Measurements from ENCODE around the gene CCDC88C. TPM values are rescaled to one million over a fixed set of nuclear protein-coding genes. Genes with fewer than 3 reads are reported as not detected.

Gene CCDC88C
- total RNA-seq, 1 donor from 2014 or later, result 17.8 TPM

DNA sequence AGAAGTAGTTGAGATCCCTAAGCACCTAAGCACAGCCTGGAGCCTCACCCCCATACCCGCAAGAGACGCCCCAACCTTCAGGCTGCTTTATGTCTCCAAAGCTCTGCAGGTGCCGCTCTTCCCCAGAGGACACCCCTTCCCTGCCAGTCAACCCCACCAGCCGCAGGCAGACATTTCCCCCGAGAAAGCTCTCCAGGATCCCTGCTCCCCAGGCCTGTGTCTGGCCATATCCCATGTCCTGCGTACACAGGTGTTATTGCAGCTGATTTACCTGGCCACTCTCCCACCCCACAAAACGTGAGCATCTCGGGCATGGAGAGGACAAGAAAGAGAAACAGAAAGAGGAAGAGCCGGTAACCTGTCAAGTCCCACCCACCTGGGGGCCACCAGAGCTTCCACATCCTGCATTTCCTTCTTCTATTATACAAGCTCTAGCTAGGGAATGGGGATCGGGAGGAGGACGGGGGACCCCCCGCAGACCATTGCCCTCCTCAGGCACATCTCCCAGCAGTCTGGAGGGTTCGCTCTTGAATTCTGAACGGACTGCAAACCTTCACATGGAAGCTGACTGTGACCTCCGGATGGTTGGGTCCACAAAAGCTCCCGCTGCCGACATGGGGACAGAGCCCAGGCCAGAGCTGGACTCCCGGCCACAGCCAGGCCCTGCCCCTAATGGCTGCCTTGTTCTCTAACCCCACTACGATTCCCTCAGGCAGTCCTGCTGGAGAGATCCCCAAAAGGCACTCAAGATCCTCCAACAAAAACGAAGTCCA lies 17.6 kb downstream of the CCDC88C start:
- H3K9me3 ChIP-seq (ENCODE audit: low read depth), result no peaks in the 10 kb centered on the region
- peaks cover 10% of the 10 kb centered on the region for H3K9me3 Mint-ChIP-seq
- peaks cover 39% of the 10 kb centered on the region for H3K4me1 Mint-ChIP-seq
- H4K20me1 ChIP-seq (ENCODE audit: low read depth), result peaks cover 75% of the 10 kb centered on the region
- no peaks in the 10 kb centered on the region for H3K27me3 Mint-ChIP-seq (ENCODE audit: insufficient read depth, low read depth)
- DNase-seq (ENCODE audit: low spot score), result no peak
- peaks cover 31% of the 10 kb centered on the region for H3K4me1 ChIP-seq
- no peaks in the 10 kb centered on the region for H3F3A ChIP-seq (ENCODE audit: low read depth)
- H3K27me3 ChIP-seq, result no peaks in the 10 kb centered on the region
- no peak overlapping the region for H3K4me3 Mint-ChIP-seq
- no peak overlapping the region for H3K4me3 ChIP-seq
- H2AFZ ChIP-seq (replicated peaks), result no peak overlapping the region
- TF ChIP-seq EZH2 (IDR thresholded peaks at IDR 0.05) (no peak), EZH2phosphoT487 (IDR thresholded peaks at IDR 0.05) (no peak)
- TF ChIP-seq, protein P1, sequence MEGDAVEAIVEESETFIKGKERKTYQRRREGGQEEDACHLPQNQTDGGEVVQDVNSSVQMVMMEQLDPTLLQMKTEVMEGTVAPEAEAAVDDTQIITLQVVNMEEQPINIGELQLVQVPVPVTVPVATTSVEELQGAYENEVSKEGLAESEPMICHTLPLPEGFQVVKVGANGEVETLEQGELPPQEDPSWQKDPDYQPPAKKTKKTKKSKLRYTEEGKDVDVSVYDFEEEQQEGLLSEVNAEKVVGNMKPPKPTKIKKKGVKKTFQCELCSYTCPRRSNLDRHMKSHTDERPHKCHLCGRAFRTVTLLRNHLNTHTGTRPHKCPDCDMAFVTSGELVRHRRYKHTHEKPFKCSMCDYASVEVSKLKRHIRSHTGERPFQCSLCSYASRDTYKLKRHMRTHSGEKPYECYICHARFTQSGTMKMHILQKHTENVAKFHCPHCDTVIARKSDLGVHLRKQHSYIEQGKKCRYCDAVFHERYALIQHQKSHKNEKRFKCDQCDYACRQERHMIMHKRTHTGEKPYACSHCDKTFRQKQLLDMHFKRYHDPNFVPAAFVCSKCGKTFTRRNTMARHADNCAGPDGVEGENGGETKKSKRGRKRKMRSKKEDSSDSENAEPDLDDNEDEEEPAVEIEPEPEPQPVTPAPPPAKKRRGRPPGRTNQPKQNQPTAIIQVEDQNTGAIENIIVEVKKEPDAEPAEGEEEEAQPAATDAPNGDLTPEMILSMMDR (IDR thresholded peaks at IDR 0.05), result no peak
- H3K36me3 Mint-ChIP-seq, result peaks cover 13% of the 10 kb centered on the region
- peaks cover 100% of the 10 kb centered on the region for H3K79me2 ChIP-seq (ENCODE audit: low read depth)
- H3K4me2 ChIP-seq, result no peak overlapping the region
- H3K9ac ChIP-seq, result no peak overlapping the region
- H3K27ac ChIP-seq, result no peak overlapping the region
- no peaks in the 10 kb centered on the region for H3K36me3 ChIP-seq
- no peak overlapping the region for H3K27ac Mint-ChIP-seq

DNA sequence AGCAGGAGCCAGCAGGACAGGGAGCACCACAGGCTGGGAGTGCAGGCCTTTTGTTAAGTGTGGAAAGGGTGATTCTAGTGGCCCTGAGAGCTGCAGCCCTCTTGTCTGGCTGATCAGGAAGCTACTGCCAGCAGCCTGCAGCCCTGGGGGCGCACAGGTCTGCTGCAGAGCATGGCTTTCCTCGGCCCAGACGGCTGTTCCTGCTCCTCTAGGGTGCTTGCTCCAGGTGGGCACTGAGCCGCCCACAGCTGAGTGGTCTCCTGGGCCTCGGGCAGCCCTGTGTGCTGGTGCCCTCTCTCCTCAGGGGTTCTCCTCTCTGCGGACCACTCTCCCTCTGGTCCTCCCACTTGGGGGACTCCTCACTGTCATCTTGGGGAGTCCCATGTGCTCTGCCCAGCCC lies 18.9 kb downstream of the CCDC88C start:
- no peak overlapping the region for H2AFZ ChIP-seq (replicated peaks)
- peaks cover 45% of the 10 kb centered on the region for H3K4me1 Mint-ChIP-seq
- peaks cover 77% of the 10 kb centered on the region for H4K20me1 ChIP-seq (ENCODE audit: low read depth)
- no peak for TF ChIP-seq EZH2 (IDR thresholded peaks at IDR 0.05)
- TF ChIP-seq, protein P1 (IDR thresholded peaks at IDR 0.05), result no peak
- no peak for TF ChIP-seq EZH2phosphoT487 (IDR thresholded peaks at IDR 0.05)
- H3K4me3 ChIP-seq, result no peak overlapping the region
- H3K79me2 ChIP-seq (ENCODE audit: low read depth), result peaks cover 100% of the 10 kb centered on the region
- H3F3A ChIP-seq (ENCODE audit: low read depth), result peaks cover 11% of the 10 kb centered on the region
- no peak overlapping the region for H3K9ac ChIP-seq
- H3K4me2 ChIP-seq, result no peak overlapping the region
- no peak overlapping the region for H3K27ac ChIP-seq
- H3K27me3 ChIP-seq, result no peaks in the 10 kb centered on the region
- H3K27ac Mint-ChIP-seq, result peak overlapping the region; percentile 18
- H3K4me3 Mint-ChIP-seq, result no peak overlapping the region
- peaks cover 10% of the 10 kb centered on the region for H3K36me3 Mint-ChIP-seq
- no peaks in the 10 kb centered on the region for H3K27me3 Mint-ChIP-seq (ENCODE audit: insufficient read depth, low read depth)
- H3K9me3 Mint-ChIP-seq, result peaks cover 13% of the 10 kb centered on the region
- H3K36me3 ChIP-seq, result no peaks in the 10 kb centered on the region
- H3K9me3 ChIP-seq (ENCODE audit: low read depth), result no peaks in the 10 kb centered on the region
- no peak for DNase-seq (ENCODE audit: low spot score)
- H3K4me1 ChIP-seq, result peaks cover 41% of the 10 kb centered on the region

DNA sequence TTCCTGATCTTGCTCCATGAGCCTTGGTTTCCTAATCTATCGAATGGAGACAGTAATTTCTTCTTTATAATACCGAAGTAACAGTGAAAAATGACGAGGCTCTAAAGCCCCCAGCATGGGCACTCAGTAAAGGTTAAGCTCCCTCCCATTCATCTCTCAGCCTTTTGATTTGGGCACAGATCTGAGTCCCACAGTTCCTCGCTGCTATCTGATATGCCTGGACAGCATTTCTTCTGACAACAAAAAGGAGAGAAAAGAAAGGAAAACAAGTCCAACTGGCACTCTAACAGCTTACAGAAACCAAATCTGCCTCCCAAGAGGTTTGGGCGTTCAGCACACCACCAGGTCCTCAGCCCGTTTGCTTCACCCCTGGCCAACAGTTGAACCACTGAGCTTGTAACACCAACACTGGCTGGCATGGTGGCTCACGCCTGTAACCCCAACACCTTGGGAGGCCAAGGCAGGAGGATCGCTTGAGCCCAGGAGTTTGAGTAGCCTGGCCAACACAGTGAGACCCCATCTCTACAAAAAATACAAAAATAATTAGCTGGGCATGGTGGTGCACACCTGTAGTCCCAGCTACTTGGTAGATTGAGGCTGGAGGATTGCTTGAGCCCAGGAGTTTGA lies 19.5 kb downstream of the CCDC88C start:
- Mint-ChIP-seq H3K27ac (no peak overlapping the region), H3K27me3 (ENCODE audit: insufficient read depth, low read depth) (no peaks in the 10 kb centered on the region), H3K9me3 (peaks cover 13% of the 10 kb centered on the region), H3K4me3 (no peak overlapping the region), H3K4me1 (peaks cover 48% of the 10 kb centered on the region), H3K36me3 (peaks cover 9% of the 10 kb centered on the region)
- no peak overlapping the region for H3K9ac ChIP-seq
- no peaks in the 10 kb centered on the region for H3K9me3 ChIP-seq (ENCODE audit: low read depth)
- no peak overlapping the region for H3K27ac ChIP-seq
- no peak overlapping the region for H2AFZ ChIP-seq (replicated peaks)
- peaks cover 100% of the 10 kb centered on the region for H3K79me2 ChIP-seq (ENCODE audit: low read depth)
- peak overlapping the region; percentile 26 for H3K4me2 ChIP-seq
- no peak overlapping the region for H3K4me3 ChIP-seq
- TF ChIP-seq EZH2 (IDR thresholded peaks at IDR 0.05) (no peak), EZH2phosphoT487 (IDR thresholded peaks at IDR 0.05) (no peak)
- TF ChIP-seq, protein P1 (IDR thresholded peaks at IDR 0.05), result no peak
- no peaks in the 10 kb centered on the region for H3K27me3 ChIP-seq
- peaks cover 16% of the 10 kb centered on the region for H3F3A ChIP-seq (ENCODE audit: low read depth)
- no peaks in the 10 kb centered on the region for H3K36me3 ChIP-seq
- H3K4me1 ChIP-seq, result peaks cover 47% of the 10 kb centered on the region
- H4K20me1 ChIP-seq (ENCODE audit: low read depth), result peaks cover 77% of the 10 kb centered on the region
- no peak for DNase-seq (ENCODE audit: low spot score)
